Measurements from ENCODE around the gene KLF11. TPM values are rescaled to one million over a fixed set of nuclear protein-coding genes. Genes with fewer than 3 reads are reported as not detected.
"Not testable (repeated sequence)": the region's sequence is repeated elsewhere in the genome, so short reads cannot be mapped to it uniquely, and the experiment has no call there.

Gene KLF11
- polyA plus RNA-seq, 3 donors: 21.6 to 24.6 (median 23.5) TPM

DNA sequence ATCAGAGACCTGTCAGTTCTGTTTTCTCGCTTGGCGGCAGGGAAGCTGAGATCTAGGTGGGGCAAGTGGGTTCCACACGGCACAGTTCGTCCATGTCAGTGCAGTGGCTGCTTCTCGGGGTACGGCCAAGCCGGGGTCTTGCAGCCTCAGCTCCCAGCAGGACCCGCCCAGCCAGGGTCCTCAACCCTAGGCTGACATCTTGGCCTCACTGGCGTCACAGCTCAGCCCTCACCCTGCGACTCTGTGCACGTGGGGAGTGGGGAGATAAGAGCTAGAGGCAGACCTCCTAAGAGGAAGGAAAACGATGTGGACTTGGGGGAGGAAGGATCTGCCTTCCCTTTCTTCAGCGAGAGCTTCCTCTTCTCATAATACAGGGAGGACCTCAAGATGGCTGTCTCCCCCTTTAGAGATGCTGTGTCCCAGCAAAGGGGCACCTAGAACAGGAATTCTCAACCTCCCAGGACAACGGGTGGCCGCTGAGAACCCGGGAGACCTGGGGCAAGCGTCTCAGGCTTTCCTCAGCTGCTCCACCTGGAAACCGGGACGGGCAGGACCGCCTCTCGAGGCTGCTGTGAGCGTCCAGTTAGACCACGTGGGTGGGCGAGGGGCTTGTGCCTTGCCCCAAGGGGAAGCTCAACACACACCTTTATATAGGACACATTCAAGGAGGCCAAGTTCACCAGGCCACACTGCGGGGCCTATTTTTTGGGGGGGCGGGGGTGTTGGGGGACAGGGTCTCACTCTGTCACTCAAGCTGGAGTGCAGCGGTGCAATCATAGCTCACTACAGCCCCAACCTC lies 23.5 kb upstream of the KLF11 start:
- no peak for DNase-seq

DNA sequence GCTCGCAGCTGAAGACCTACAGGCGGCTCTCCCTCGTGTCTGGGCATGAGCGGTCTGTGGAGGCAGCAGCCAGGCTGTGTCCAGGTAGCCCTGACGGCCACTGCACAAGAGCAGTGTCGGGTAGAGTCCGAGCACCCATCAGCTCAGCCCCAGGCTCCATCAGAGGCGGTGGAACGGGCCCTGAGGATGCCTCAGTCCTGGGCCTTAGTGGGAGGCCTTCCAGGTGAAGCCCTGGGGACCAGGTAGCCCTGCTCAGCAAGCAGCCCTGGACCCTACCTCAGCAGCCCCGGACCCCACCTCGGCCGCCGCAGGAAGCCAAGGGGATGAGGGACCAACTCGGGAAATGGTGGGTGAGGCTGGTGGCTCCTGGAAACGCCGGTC lies 21.3 kb upstream of the KLF11 start:
- no peak for DNase-seq

DNA sequence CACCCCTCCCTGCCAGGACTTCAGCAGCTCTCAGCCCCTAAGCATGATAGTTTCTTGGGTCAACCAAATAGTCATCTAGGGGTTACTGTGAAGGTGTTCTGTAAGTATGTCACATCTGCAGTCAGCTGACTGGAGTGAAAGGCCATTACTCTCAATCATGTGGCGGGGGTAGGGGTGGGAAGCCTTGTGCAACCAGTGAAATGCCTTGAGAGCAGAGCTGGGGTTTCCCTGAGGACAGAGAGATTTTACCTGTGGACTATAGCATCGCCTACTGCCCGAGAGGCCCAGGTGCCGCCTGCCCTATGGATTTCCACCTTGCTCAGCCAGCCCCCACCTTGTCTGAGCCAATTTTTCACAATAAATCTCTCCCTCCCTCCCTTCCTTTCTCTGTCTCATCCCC lies 20.9 kb upstream of the KLF11 start:
- no peak for DNase-seq

DNA sequence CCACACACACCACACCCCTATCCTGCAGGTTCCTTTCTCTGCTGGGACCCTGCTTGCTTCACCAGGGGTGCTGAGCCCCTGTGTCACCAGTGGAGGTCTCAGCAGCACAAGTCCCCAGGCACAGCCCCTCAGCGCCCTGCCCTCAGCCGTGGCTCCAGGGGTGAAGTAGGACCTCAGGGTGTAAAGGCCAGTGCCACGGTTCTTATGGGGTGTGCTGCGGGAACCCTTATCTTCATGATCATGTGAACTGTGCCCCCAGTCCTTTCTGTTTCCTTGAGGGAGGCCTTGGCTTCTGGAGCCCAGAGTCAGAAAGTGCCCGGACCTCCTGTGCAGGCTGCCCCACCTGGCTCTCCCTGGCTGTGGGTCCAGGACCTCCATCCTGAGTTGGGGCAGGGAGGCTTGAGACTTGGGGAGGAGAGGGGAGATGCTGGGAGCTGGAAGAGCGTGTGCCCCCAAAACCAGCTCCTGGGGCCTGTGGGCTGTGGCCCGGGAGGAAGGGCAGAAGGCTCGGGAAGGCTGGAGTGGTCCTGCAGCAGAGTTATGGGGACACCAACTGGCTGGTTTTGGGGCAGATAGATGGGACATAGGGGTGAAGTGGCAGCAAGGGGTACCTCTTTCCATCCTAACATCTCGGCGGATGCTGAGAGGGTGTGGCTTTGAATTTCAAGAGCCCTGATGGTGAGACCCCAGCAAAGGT lies 20.2 kb upstream of the KLF11 start:
- no peak for DNase-seq

DNA sequence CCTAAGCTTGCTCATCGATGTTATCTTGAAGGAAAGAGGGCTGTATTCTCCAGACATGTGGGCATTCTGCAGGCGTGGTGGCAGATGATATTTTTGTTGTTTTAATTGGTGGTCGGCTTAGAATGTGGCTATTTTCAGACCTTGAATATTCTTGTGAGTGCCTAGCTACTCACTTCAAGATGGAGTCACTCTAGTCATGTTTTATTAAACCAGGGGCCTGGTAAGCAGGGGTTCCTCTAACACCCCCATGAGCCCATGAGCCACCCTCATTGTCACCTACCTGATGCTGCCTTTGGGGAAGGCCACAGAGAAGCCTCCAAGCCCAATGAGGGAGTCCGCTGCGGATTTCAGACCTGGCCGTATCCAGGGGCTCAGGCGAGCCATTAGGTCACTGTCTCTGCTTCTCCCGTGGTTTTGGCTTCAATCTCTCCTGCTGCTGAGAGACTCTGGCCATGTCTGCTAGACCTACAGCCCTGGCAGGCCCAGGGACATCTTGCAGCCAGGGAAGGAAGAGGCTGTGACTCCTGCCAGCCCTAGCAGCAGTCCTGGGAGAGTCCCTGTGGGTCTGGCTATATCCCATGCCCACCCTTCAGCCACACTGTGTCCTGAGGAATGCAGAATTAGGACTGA lies 16.3 kb upstream of the KLF11 start:
- no peak for DNase-seq

DNA sequence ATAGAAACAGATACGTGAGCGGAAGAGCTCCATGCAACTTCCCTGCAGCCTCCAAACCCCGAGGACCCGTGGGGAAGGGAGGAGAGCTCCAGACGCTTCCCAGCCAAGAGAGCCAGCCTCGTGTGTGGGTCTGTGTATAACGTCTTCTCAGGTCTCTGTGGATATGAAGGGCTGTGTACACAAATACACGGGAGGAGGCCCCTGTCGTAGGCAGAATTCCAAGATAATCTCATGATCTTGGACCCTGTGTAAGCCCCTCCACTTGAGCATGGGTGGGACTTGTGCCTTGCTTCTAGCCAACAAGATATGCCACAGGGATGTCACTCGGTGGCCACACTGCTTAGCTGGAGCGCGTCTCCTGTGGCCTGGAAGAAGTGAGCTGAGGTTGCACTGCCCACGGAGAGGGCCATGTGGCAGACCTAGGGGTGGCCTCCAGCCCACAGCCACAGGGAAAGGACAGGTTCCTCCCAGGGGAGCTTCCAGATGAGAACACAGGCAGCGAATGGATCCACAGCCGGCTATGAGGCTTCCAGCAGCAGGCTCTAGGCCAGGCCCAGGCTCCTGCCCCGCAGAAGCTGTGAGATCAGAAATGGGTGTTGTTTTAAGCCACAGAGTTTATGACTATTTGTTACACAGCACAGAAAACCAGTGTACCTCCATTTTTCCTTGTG lies 15.6 kb upstream of the KLF11 start:
- no peak for DNase-seq

DNA sequence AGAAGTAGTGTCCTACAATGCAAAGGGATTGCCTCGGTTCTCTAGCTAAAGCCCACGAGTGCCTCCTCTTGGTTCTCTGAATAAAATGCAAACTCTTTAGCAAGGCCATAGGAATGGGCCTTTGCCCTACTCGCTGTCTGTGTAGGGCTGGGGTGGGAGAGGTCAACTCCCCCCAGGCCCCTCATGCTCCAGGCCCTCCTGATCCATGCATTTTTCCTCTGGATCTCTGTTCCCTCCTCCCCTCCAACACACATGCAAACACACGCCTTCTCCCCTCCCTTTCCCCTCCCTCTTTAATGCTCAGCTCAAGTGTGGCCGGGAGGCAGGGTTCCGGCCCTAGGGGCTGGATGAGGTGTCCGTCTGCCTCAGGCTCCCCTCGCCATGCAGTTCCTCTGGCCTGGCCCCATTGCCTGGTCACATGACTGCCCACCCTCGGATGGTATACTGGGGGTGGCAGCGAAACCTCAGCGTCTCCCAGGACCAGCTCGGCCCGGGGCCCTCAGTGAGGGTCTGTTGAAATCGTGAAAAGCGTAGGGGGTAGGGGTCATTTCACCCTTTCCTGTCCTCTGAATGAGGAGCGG lies 14.9 kb upstream of the KLF11 start:
- no peak for DNase-seq

DNA sequence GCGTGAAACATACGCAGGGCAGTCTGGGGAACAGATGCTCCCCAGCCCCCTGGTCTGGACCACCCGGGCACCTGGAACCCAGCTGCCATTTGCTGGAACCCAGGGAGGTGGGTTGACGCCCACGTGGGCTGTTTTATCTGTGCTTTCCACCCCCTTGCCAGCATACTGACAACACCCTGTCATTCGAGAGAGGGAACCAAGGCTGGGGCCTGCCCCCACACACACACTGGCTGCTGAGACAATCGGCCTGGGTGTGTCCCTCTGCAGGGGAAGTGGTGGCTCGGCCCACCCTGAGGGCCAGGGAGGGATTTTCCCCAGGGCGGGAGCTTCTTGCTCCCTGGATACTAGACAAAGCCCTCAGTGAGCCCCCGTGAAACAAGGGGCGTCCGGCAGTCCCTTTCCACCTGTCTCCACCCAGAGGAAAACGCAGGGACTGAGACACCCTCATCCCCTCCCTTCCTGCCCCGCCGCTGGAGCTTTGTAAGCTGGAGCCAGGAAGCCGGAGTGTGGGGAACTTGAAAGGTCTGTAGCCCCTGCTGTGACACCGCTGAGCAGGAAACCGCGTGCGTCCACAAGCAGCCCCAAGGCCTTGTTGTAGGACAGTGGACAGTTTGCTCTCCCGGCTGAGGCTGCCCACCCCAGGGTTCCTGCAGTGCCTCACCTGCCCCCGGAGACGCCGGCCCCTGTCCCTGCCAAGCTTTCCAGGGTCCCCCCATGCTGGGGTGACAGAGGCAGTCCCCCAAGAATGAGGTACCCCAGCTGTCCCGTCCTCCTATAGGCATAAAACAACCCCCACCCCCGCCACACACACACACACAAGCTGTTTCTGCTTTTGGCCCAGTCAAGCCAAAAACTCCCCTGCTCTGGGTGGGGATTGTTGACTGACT lies 14.1 kb upstream of the KLF11 start:
- no peak for DNase-seq

DNA sequence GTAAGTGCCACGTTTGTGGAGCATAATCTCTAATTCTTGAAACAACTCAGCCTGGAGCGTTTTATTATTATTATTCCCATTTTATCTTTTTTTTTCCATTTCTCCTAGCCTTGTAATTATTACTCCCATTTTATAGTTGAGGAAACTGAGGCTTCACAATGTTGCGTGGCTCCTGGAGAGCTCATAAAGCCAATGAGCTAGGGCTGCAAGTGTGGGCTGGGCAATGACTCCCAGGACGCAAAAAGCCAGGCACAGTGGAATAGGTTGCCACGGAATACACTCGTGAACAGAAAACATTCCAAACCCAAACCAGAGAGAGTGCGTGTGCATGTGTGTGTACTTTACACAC lies 13.5 kb upstream of the KLF11 start:
- DNase-seq: no peak

DNA sequence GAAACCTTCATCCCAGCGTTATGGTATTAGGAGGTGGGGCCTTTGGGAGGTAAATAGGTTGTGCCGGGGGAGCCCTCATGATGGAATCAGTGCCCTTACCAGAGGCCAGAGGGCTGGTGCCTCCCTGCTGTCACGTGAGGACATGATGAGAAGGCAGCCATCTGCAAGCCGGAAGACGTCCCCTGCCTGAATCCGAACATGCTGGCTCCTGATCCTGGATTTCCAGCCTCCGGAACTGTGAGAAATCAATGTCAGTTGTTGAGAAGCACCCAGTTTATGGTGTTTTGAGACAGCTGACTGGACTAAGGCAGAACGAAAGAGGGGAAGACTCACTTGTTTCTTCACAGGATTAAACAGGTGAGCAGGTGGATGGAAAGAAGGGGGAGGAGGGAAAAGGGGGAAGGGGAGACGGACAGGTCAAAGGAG lies 13.0 kb upstream of the KLF11 start:
- DNase-seq: no peak

DNA sequence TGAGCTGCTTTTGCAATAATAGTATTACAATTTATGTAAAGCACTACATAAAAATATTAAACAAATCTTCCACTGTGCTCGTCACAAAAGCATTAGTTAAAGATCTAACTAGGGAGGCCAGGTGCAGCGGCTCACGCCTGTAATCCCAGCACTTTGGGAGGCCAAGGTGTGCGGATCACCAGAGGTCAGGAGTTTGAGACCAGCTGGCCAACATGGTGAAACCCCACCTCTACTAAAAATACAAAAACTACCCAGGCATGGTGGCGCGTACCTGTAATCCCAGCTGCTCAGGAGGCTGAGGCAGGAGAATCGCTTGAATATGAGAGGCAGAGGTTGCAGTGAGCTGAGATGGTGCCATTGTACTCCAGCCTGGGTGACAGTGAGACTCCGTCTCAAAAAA lies 12.6 kb upstream of the KLF11 start:
- not testable (repeated sequence) for DNase-seq

DNA sequence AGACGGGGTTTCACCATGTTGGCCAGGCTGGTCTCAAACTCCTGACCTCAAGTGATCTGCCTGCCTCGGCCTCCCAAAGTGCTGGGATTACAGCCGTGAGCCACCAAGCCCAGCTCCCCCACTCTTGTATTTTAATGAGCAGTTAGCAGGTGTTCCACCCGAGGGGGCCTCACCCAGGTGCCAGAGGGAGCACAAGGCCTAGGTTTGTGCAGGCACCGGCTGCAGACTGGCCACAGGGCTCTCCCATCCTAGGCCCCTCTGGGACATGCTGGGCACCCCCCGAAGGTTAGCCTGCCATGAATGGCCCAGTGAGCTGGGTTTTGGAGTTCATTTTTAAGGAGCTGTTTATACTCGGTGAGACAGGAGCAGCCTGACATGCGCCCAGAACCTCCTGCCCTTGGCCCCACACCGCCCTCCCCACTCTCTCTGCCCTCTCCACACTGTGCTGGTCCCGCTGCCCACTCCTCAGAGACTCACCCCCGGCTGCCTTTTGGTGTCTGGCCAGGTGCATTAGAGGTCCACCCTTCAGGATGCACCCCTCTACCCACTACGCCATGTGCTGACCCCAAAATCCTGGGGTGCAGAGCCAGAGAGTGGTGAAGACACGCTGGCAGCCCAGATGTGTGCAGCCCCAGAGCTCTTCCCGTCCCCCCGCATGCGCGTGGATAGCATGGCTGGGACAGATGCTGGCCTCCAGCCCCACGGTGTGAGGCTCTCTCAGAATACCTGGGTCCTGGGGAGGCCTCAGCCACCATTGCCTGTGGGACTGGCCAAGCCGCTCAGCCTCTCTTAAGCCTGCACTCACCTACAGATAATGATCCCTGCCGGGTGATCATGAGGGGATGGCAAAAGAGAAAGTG lies 11.2 kb upstream of the KLF11 start:
- no peak for DNase-seq

DNA sequence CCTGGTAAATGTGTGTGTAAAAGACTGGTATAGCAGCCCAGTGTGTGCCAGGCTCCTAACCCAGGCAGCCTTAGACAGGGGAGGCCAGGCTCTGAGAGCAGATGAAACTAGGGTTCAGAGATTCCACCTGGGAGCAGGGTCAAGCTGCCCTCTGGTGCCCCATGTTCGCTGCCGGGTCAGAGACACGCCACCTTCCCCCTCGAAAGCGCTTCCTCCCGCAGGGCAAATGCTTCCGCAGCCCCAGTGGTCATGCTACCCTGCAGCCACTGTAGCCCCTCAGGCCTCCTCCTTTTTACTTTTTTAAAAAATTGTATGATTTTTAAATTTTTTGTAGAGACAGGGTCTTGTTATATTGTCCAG lies 10.6 kb upstream of the KLF11 start:
- no peak for DNase-seq

DNA sequence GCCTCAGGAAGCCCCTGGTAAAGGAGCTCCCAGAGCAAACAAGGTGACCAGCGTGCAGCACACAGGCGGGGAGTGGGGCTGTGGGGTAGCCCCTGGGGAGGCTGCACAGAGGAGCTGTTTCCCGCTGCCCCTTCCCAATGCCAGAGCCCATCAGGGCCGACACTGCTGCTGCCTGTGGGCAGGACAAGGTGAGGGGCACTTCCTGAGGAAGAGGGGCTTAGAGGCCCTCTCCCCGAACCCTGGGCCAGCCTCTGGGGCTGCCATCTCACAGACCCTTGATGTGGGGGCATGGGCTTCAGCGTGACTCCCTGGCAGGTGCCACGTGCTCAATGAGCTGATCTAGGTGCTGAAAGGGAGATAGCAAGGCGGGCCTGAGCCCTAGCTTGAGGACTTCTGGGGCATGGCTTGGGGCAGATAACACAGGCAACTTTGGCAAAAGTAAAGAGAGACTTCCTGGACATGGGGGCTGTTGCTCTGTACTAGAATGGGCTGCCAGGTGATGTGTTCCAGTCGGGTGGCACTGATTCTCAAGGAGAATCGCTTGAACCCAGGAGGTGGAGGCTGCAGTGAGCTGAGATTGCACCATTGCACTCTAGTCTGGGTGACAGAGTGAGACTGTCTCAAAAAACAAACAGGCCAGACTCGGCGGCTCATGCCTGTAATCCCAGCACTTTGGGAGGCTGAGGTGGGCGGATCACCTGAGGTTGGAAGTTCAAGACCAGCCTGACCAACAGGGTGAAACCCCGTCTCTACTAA lies 9.9 kb upstream of the KLF11 start:
- no peak for DNase-seq

DNA sequence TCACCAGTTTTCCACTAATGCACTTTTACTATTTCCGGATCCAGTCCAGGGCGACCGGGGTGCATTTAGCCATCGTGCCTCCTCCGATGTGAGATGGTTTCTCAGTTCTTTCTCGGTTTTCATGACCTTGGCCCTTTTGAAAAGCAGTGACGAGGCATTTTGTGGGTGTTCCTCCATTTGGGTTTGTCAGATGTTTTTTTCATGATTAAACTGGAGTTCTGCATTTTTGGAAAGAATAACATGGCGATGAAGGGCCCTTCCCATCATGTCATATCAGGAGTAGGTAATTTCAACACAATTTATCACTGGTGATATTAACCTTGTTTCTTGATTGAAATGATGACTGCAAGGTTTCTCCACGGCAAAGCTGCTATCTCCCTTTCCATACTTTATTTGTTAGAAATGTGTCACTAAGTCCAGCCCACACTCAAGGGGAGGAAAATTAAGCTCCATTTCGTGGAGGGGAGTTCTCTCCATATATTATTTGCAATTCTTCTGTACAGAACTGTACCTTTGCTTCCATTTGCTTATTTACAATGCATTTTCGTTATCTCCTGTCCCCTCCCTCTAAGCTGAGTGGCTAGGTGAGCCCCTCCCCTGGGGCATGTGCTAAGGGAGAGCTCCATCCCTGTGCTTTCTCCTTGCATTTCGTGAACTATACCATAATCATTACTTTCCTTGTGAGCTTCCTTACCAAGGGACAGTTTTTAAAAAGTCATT lies 8.9 kb upstream of the KLF11 start:
- DNase-seq: no peak

DNA sequence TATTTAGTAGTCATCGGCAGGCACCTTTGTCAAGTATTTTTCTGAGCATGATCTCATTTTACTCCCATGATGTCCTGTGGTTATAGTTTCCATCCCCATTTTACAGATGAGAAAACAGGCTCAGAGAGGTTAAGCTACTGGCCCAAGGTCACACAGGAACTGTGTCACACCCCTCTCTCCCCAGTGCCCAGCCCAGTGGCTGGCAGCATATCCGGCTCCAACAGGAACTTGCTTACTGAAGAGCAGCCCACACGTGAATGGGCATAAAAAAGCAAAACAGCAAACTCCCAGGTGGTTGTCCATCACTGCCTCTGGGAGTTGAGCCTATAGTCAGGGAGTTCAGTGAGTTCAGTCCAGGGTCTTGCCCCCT lies 8.3 kb upstream of the KLF11 start:
- no peak for DNase-seq

DNA sequence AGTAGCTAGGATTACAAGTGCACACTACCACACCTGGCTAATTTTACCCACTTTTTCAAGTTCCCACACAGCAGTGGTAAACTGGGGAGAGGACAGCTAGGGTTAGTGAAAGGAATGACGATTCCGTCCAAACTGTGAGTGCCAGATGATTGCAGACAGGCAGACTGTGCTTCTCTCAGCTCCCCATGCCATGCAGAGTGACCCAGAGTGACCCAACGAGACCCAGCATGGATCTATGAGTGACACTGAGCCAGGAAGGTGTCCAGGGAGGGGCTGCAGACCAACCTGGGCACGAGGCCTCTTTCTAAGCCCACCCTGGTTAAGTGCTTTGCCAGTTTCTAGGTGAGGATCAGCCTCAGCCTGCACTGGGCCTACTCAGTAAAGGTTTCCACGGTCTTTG lies 7.7 kb upstream of the KLF11 start:
- no peak for DNase-seq

DNA sequence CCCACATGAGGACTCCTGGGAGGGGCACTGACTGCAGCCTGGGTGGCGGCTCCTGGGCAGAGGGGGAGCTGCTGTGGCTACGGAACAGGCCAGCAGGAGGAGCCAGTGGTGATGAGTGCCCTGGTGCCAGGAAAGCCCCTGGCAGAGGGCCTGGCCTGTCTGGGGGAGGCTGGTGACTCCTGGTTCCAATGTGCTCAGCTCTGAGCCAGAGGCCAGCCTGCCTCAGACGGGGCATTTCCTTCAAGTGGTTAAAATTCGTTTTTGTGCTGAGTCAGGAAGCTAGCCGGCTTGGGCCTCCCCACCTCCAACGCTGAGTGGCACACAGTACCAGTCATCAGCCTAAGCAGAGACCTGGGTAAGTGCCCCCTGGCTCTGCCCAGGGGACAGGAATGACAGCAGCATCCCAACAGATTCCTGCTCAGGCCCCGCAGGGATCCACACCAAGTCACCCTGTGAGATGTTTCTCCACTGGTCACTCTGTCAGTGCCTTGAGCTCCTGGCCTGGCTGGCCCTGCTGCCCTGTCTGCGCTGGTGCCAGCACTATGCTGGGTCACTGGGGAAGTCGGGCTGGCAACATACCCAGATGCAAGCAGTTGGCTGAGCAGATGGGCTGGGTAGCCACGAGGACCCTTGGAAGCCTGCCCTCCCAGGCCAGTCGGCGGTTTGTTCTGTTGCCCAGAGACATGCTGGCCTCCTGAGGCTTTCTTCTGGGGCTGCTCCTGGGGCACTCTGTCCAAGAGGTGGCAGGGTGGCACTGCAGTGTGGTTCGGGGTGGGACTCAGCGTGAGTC lies 7.1 kb upstream of the KLF11 start:
- DNase-seq: no peak

Data from renal pelvis (tissue), 4 donors.